HepG2 (cell line): ENCODE results near the gene C9orf85. TPM values are rescaled to one million over a fixed set of nuclear protein-coding genes. Genes with fewer than 3 reads are reported as not detected.

Experiments used
- ATAC-seq: fragments of 200-7000 bp; cut with Tn5 transposase; 3 replicates; pipeline ENCODE4 v1.9.1; 2020; ENCODE audit warnings: mild to moderate bottlenecking, moderate library complexity
- BruUV-seq: library from RNA; stranded (reverse); fragments of 400-500 nt; replicated peaks from 2 replicates; lab custom pipeline; 2021; lab: Mats Ljungman, UMichigan
- CTCF ChIA-PET: fragments of 300-600 bp; formaldehyde crosslinking; extraction: SDS; loops from one replicate; lab custom pipeline; 2021; ENCODE audit warnings: low total read pairs, inconsistent platforms, low intra/inter-chr PET ratio; lab: Yijun Ruan, JAX
- POLR2A ChIA-PET: fragments of 350-600 bp; sonication (Branson Sonifier 250); formaldehyde crosslinking; loops from one replicate; lab custom pipeline; 2020; ENCODE audit warnings: antibody characterized with exemption, inconsistent platforms; lab: Yijun Ruan, JAX
- DNase-seq: peaks from one replicate; pipeline ENCODE4 v3.0.0-alpha.2; 2015; ENCODE audit warnings: low spot score
- FAIRE-seq: peaks from 3 replicates; lab custom pipeline; 2011; peaks lifted over from hg19 to GRCh38; lab: Jason Lieb, UNC
- H2AFZ ChIP-seq: one replicate; pipeline ENCODE4 v1.6.1; 2011; ENCODE audit warnings: low read length, inconsistent platforms
- H3K27ac ChIP-seq: fragments of 300-600 bp; 3 replicates; pipeline ENCODE4 v1.8.0; 2011; ENCODE audit warnings: mixed run types, mild to moderate bottlenecking, mixed read lengths, low read length, inconsistent platforms; ENCODE audit not compliant: insufficient read depth; ENCODE audit errors: extremely low read length
- H3K27me3 ChIP-seq, 2 experiments: fragments of 200-600 bp in 1 of 2; 2 replicates in 1 of 2; 3 replicates in 1 of 2; pipeline versions ENCODE4 v1.6.0 to v1.8.0; 2011; ENCODE audit warnings: low read length in 2 of 2, mild to moderate bottlenecking in 2 of 2, moderate library complexity in 2 of 2, inconsistent platforms in 1 of 2; ENCODE audit not compliant: insufficient read depth in 2 of 2, control insufficient read depth in 1 of 2
- H3K36me3 ChIP-seq, 2 experiments: fragments of 200-600 bp in 1 of 2; replicated peaks in 1 of 2; 2 replicates in 1 of 2; 3 replicates in 1 of 2; pipeline versions ENCODE4 v1.5.1 to v1.8.0; 2011; ENCODE audit warnings: low read length in 2 of 2, inconsistent platforms in 1 of 2; ENCODE audit not compliant: insufficient read depth in 2 of 2, control insufficient read depth in 1 of 2
- H3K4me1 ChIP-seq: 2 replicates; pipeline ENCODE4 v1.5.1; 2012; ENCODE audit warnings: low read length, inconsistent platforms; ENCODE audit not compliant: insufficient read depth
- H3K4me2 ChIP-seq: 2 replicates; pipeline ENCODE4 v1.6.0; 2011; ENCODE audit warnings: low read depth, low read length, inconsistent platforms
- H3K4me3 ChIP-seq, 3 experiments: fragments of 200-600 bp in 1 of 3; sonication (generic), shearing (Covaris generic) in 1 of 3; replicated peaks in 1 of 3; 2 replicates each; pipeline ENCODE4 v1.5.1; 2011 to 2016; ENCODE audit warnings: low read length in 3 of 3, inconsistent platforms in 2 of 3, low read depth in 2 of 3, mild to moderate bottlenecking in 2 of 3, control low read depth in 1 of 3, mixed read lengths in 1 of 3; ENCODE audit not compliant: insufficient read depth in 1 of 3
- H3K79me2 ChIP-seq: one replicate; pipeline ENCODE4 v1.6.1; 2011; ENCODE audit warnings: low read length, inconsistent platforms; ENCODE audit not compliant: insufficient read depth
- H3K9ac ChIP-seq: 2 replicates; pipeline ENCODE4 v1.6.0; 2011; ENCODE audit warnings: mild to moderate bottlenecking, low read depth, low read length, inconsistent platforms; ENCODE audit not compliant: insufficient read depth
- H3K9me3 ChIP-seq: 2 replicates; pipeline ENCODE4 v1.5.1; 2012; ENCODE audit warnings: mild to moderate bottlenecking, low read length
- H4K20me1 ChIP-seq: 2 replicates; pipeline ENCODE4 v1.6.0; 2011; ENCODE audit warnings: inconsistent platforms, mild to moderate bottlenecking, low read length, moderate library complexity; ENCODE audit not compliant: insufficient read depth
- ARNTL ChIP-seq: sonication (generic); formaldehyde crosslinking; IDR thresholded peaks from 2 replicates; pipeline ENCODE4 v1.4.0; 2020; ENCODE audit warnings: mild to moderate bottlenecking, missing genetic modification reagents
- BHLHE40 ChIP-seq: IDR thresholded peaks from 2 replicates; pipeline ENCODE4 v1.6.1; 2011; ENCODE audit warnings: low read length, improper control_type of control experiment
- BRCA1 ChIP-seq: sonication (generic); formaldehyde crosslinking; IDR thresholded peaks from 2 replicates; pipeline ENCODE4 v1.4.0; 2020; ENCODE audit warnings: missing genetic modification reagents
- ETV5 ChIP-seq: IDR thresholded peaks from 2 replicates; pipeline ENCODE4 v1.6.1; 2018; ENCODE audit warnings: missing biosample characterization, missing genetic modification reagents, inconsistent platforms, borderline replicate concordance
- EZH2 ChIP-seq: conservative IDR thresholded peaks from 2 replicates; pipeline ENCODE4 v1.6.1; 2012; ENCODE audit warnings: mild to moderate bottlenecking, low read depth, low read length, moderate library complexity
- HOMEZ ChIP-seq: IDR thresholded peaks from 2 replicates; pipeline ENCODE4 v1.6.1; 2016; ENCODE audit warnings: low read depth
- MNT ChIP-seq: fragments of 450-650 bp; IDR thresholded peaks from 2 replicates; pipeline ENCODE4 v1.6.1; 2016
- RBFOX2 ChIP-seq: fragments of 200-400 bp; formaldehyde crosslinking; IDR thresholded peaks from 2 replicates; pipeline ENCODE4 v1.6.1; 2017; ENCODE audit warnings: low read depth, mild to moderate bottlenecking, low read length
- RXRA ChIP-seq: sonication (generic); formaldehyde crosslinking; IDR thresholded peaks from 2 replicates; pipeline ENCODE4 v1.5.1; 2020; ENCODE audit warnings: missing genetic modification reagents
- SAP130 ChIP-seq: IDR thresholded peaks from 2 replicates; pipeline ENCODE4 v1.6.1; 2016; ENCODE audit warnings: low read depth
- SMARCC2 ChIP-seq: fragments of 450-650 bp; IDR thresholded peaks from 2 replicates; pipeline ENCODE4 v1.6.1; 2017; ENCODE audit warnings: antibody characterized with exemption, mild to moderate bottlenecking
- THAP8 ChIP-seq: sonication (generic); formaldehyde crosslinking; IDR thresholded peaks from 2 replicates; pipeline ENCODE4 v1.5.1; 2020; ENCODE audit warnings: missing genetic modification reagents, mild to moderate bottlenecking, borderline replicate concordance
- XBP1 ChIP-seq: sonication (generic); formaldehyde crosslinking; IDR thresholded peaks from 2 replicates; pipeline ENCODE4 v1.5.0; 2020; ENCODE audit warnings: missing genetic modification reagents
- ZBTB33 ChIP-seq: sonication (generic); formaldehyde crosslinking; IDR thresholded peaks from 2 replicates; pipeline ENCODE4 v1.4.0; 2020; ENCODE audit warnings: missing genetic modification reagents
- ZMYM2 ChIP-seq: sonication (generic); formaldehyde crosslinking; IDR thresholded peaks from 2 replicates; pipeline ENCODE4 v1.8.0; 2022; ENCODE audit warnings: mild to moderate bottlenecking, missing genetic modification reagents
- ZNF143 ChIP-seq: sonication (generic); formaldehyde crosslinking; IDR thresholded peaks from 2 replicates; pipeline ENCODE4 v1.4.0; 2020; ENCODE audit warnings: missing genetic modification reagents
- ZNF512 ChIP-seq: sonication (generic); formaldehyde crosslinking; IDR thresholded peaks from 2 replicates; pipeline ENCODE4 v1.4.0; 2020; ENCODE audit warnings: mild to moderate bottlenecking, missing genetic modification reagents
- ZNF562 ChIP-seq: sonication (generic); formaldehyde crosslinking; IDR thresholded peaks from 2 replicates; pipeline ENCODE4 v1.8.0; 2022; ENCODE audit warnings: missing genetic modification reagents, borderline replicate concordance
- ZNF773 ChIP-seq: sonication (generic); formaldehyde crosslinking; IDR thresholded peaks from 2 replicates; pipeline ENCODE4 v1.4.0; 2020; ENCODE audit warnings: missing genetic modification reagents, borderline replicate concordance
- WGBS: methylation state at CpG from one replicate; pipeline ENCODE4 v1.1.6; 2017; ENCODE audit warnings: low lambda C conversion rate; 5-methylcytosine and 5-hydroxymethylcytosine counted together
- in situ Hi-C: cut with HindIII; loops from 2 replicates; pipeline ENCODE4 v1.10.0; 2017; ENCODE audit warnings: low pct_unique_long_range_greater_than_20kb; ENCODE audit not compliant: extremely low pct_ligation_motif_present
- intact Hi-C: fragments of 100-400 bp; cut with micrococcal nuclease; formaldehyde crosslinking; loops from one replicate; pipeline ENCODE4 v1.10.0; 2022; ENCODE audit not compliant: unreplicated experiment
- polyA plus RNA-seq, 8 experiments: library from polyadenylated mRNA; depleted of rRNA in 3 of 8; stranded (reverse) in 7 of 8; unstranded in 1 of 8; fragments of >200 nt; fragmentation: Illumina TruSeq in 4 of 8; extraction: Trizol in 4 of 8; gene quantifications; 2 replicates each; pipeline versions ENCODE4 v1.2.1 to v1.2.3, GENCODE V29; 2011 to 2016; ENCODE audit warnings: low read depth in 4 of 8, missing spikeins in 1 of 8, mixed read lengths in 1 of 8; ENCODE audit not compliant: insufficient read depth in 1 of 8
- total RNA-seq, 5 experiments: library from RNA; depleted of rRNA; stranded (reverse); fragments of >200 nt; fragmentation: Illumina TruSeq; extraction: Trizol; gene quantifications; 2 replicates each; pipeline ENCODE4 v1.2.3, GENCODE V29; 2016; ENCODE audit warnings: low read depth in 1 of 5

C9orf85 gene
- total and polyA plus RNA-seq, 2 of the 13 experiments (the other 11 are each of a cell fraction or from before 2014, with no cell fraction given), result 9.9 to 13.9 TPM

- FAIRE-seq (no peak), ATAC-seq (no peak)
- intact Hi-C loops, result no loop called here
- no peak for TF ChIP-seq BHLHE40
- TF ChIP-seq ZBTB33 (CRISPR knock-in tag), result peak; percentile 69
- no peak for TF ChIP-seq SMARCC2
- no peak for TF ChIP-seq ZNF512
- no peak for TF ChIP-seq MNT
- TF ChIP-seq ETV5 (CRISPR knock-in tag), result no peak
- TF ChIP-seq HOMEZ (CRISPR knock-in tag), result peak; percentile 83; the same call in 1 of the 2 replicates
- TF ChIP-seq RBFOX2, result no peak
- no peak for TF ChIP-seq SAP130
- TF ChIP-seq ZNF143 (CRISPR knock-in tag), result no peak
- TF ChIP-seq ZMYM2 (CRISPR knock-in tag), result no peak
- no peak for TF ChIP-seq XBP1 (CRISPR knock-in tag)
- TF ChIP-seq EZH2, result no peak
- no peak for TF ChIP-seq ZNF773
- TF ChIP-seq ZNF562 (CRISPR knock-in tag), result 0 out of 2 replicates have a peak, but pooled peaks have one; percentile 51
- no peak for TF ChIP-seq THAP8 (CRISPR knock-in tag)
- no peak for TF ChIP-seq RXRA
- TF ChIP-seq ARNTL, result no peak
- TF ChIP-seq BRCA1 (CRISPR knock-in tag), result no peak
Observed at GRCh38 chr9:71968541-71969090, 57.2 kb downstream of the C9orf85 start.

More at GRCh38 chr9:71968541-71969090, 57.2 kb downstream of the C9orf85 start:
- Histone ChIP-seq H2AFZ (no peak overlapping the region), H3K27ac (no peak overlapping the region), H3K9ac (no peak overlapping the region), H4K20me1 (no peaks in the 10 kb centered on the region), H3K9me3 (peaks cover 5% of the 10 kb centered on the region; the same call in 1 of the 2 replicates), H3K4me3 (no peak overlapping the region), H3K4me2 (no peak overlapping the region), H3K27me3 (no peaks in the 10 kb centered on the region), H3K36me3 (no peaks in the 10 kb centered on the region; a peak in 1 of 5 replicates), H3K4me1 (no peaks in the 10 kb centered on the region), H3K79me2 (no peaks in the 10 kb centered on the region)
- 86% methylated on average over 10 of the region's 10 CpGs for WGBS
- ChIA-PET POLR2A (no interaction called here), CTCF (no interaction called here)
- in situ Hi-C loops, result no loop called here
- DNase-seq, result no peak
- no TSS peak for BruUV-seq
